MCF 10A (cell line): Measurements from ENCODE around the gene SMCP. TPM values are rescaled to one million over a fixed set of nuclear protein-coding genes. Genes with fewer than 3 reads are reported as not detected.
A peak's percentile ranks its signal among the peaks of the same experiment; 100 is the strongest.

Experiments
- BruUV-seq: library from RNA; stranded (reverse); fragments of 400-500 nt; replicated peaks from 2 replicates; lab custom pipeline; 2021; lab: Mats Ljungman, UMichigan
- CTCF ChIA-PET: fragments of 300-600 bp; sonication (Branson Sonifier 250); formaldehyde crosslinking; extraction: SDS; loops from one replicate; lab custom pipeline; 2021; ENCODE audit warnings: antibody characterized with exemption, inconsistent platforms; lab: Yijun Ruan, JAX
- POLR2A ChIA-PET: fragments of 300-600, 350-650 bp; sonication (Branson Sonifier 250); formaldehyde crosslinking; extraction: SDS; loops from one replicate; lab custom pipeline; 2020; ENCODE audit warnings: antibody characterized with exemption, inconsistent platforms; lab: Yijun Ruan, JAX
- DNase-seq: peaks from one replicate; pipeline ENCODE4 v3.0.0-alpha.2; 2018; ENCODE audit not compliant: unreplicated experiment
- H3K27ac Mint-ChIP-seq: one replicate; pipeline ENCODE4 v1.8.0; 2022; ENCODE audit warnings: mild to moderate bottlenecking, low read depth, mixed read lengths; ENCODE audit not compliant: unreplicated experiment
- H3K27me3 Mint-ChIP-seq: one replicate; pipeline ENCODE4 v1.8.0; 2022; ENCODE audit warnings: mixed read lengths; ENCODE audit not compliant: insufficient read depth, unreplicated experiment
- H3K36me3 Mint-ChIP-seq: one replicate; pipeline ENCODE4 v1.8.0; 2022; ENCODE audit warnings: mild to moderate bottlenecking, moderate library complexity, mixed read lengths; ENCODE audit not compliant: insufficient read depth, unreplicated experiment
- H3K4me1 Mint-ChIP-seq: one replicate; pipeline ENCODE4 v1.8.0; 2022; ENCODE audit warnings: mixed read lengths; ENCODE audit not compliant: insufficient read depth, unreplicated experiment
- H3K4me3 Mint-ChIP-seq: one replicate; pipeline ENCODE4 v1.8.0; 2022; ENCODE audit warnings: mild to moderate bottlenecking, moderate library complexity, mixed read lengths; ENCODE audit not compliant: unreplicated experiment
- H3K9me3 Mint-ChIP-seq: one replicate; pipeline ENCODE4 v1.8.0; 2022; ENCODE audit warnings: mixed read lengths; ENCODE audit not compliant: unreplicated experiment
- CTCF ChIP-seq: fragments of 200-600 bp; IDR thresholded peaks from one replicate; pipeline ENCODE4 v1.8.0; 2022; ENCODE audit warnings: antibody characterized with exemption, mild to moderate bottlenecking; ENCODE audit not compliant: unreplicated experiment
- intact Hi-C: fragments of 100-400 bp; cut with micrococcal nuclease; formaldehyde crosslinking; loops from 2 replicates; pipeline ENCODE4 v1.14.1; 2022
- total RNA-seq: library from RNA; stranded (reverse); gene quantifications from 2 replicates; pipeline ENCODE4 v1.2.3, GENCODE V29; 2022

Gene SMCP
- total RNA-seq, 1 experiment from 2014 or later = not detected

GRCh38 chr1:152876827-152877226 is 1.3 kb upstream of the SMCP start:
- no peak overlapping the region for H3K4me3 Mint-ChIP-seq
- peaks cover 23% of the 10 kb centered on the region for H3K4me1 Mint-ChIP-seq
- no TSS peak for BruUV-seq
- no peak for TF ChIP-seq CTCF
- H3K27me3 Mint-ChIP-seq = no peaks in the 10 kb centered on the region
- DNase-seq = no peak
- CTCF ChIA-PET = interaction anchor here (1.0 to 13.2 kb wide), 3 partner anchors 25 to 319 kb away, joined by 3 to 479 read pairs (median 4); partner anchors contain the start of gene LELP1
- no peak overlapping the region for H3K27ac Mint-ChIP-seq
- H3K36me3 Mint-ChIP-seq = no peaks in the 10 kb centered on the region
- no peaks in the 10 kb centered on the region for H3K9me3 Mint-ChIP-seq
- intact Hi-C loops = loop anchor here (10.0 kb wide), 1 partner anchor 408 kb away; no protein-coding TSS in a partner anchor
- POLR2A ChIA-PET = interaction anchor here (1.6 kb wide), 1 partner anchor 223 kb away, joined by 4 read pairs; no protein-coding TSS in a partner anchor

GRCh38 chr1:152879559-152880198 is 1.6 kb downstream of the SMCP start:
- Mint-ChIP-seq H3K4me3 (no peak overlapping the region), H3K27ac (no peak overlapping the region), H3K36me3 (no peaks in the 10 kb centered on the region), H3K27me3 (no peaks in the 10 kb centered on the region), H3K4me1 (peaks cover 27% of the 10 kb centered on the region), H3K9me3 (no peaks in the 10 kb centered on the region)
- no peak for TF ChIP-seq CTCF
- intact Hi-C loops = loop anchor here (10.0 kb wide), 1 partner anchor 405 kb away; no protein-coding TSS in a partner anchor
- ChIA-PET CTCF (interaction anchor here (0.6 to 13.2 kb wide), 8 partner anchors 9 to 316 kb away, joined by 3 to 479 read pairs (median 4); partner anchors contain the start of gene LELP1), POLR2A (interaction anchor here (0.8 to 1.8 kb wide), 2 partner anchors 8 to 35 kb away, joined by 3 to 7 read pairs; no protein-coding TSS in a partner anchor)
- DNase-seq = no peak
- BruUV-seq = no TSS peak

- BruUV-seq = no TSS peak
- TF ChIP-seq CTCF = no peak
- Mint-ChIP-seq H3K27me3 (no peaks in the 10 kb centered on the region), H3K27ac (no peak overlapping the region), H3K36me3 (no peaks in the 10 kb centered on the region), H3K9me3 (no peaks in the 10 kb centered on the region), H3K4me1 (peaks cover 34% of the 10 kb centered on the region), H3K4me3 (no peak overlapping the region)
- CTCF ChIA-PET = interaction anchor here (1.1 to 13.2 kb wide), 5 partner anchors 9 to 315 kb away, joined by 4 to 479 read pairs (median 18); partner anchors contain the start of gene LELP1
- POLR2A ChIA-PET = interaction anchor here (0.8 kb wide), 1 partner anchor 34 kb away, joined by 3 read pairs; no protein-coding TSS in a partner anchor
- peak; percentile 48 for DNase-seq
- intact Hi-C loops = no loop called here
Measured at GRCh38 chr1:152880316-152880715, 2.2 kb downstream of the SMCP start.

GRCh38 chr1:152880907-152881306 is 2.8 kb downstream of the SMCP start:
- intact Hi-C loops = no loop called here
- no peak for TF ChIP-seq CTCF
- Mint-ChIP-seq H3K4me3 (no peak overlapping the region), H3K9me3 (no peaks in the 10 kb centered on the region), H3K27ac (no peak overlapping the region), H3K4me1 (peaks cover 40% of the 10 kb centered on the region), H3K36me3 (no peaks in the 10 kb centered on the region), H3K27me3 (no peaks in the 10 kb centered on the region)
- CTCF ChIA-PET = interaction anchor here (1.1 to 3.0 kb wide), 3 partner anchors 10 to 46 kb away, joined by 4 to 18 read pairs (median 13); no protein-coding TSS in a partner anchor
- POLR2A ChIA-PET = no interaction called here
- BruUV-seq = no TSS peak
- DNase-seq = no peak
